Raji (cell line): ENCODE data around the gene CMTM4.

Experiments
- POLR2A ChIP-seq: IDR thresholded peaks from 2 replicates; pipeline ENCODE4 v1.6.1; 2011; ENCODE audit warnings: low read depth, low read length, control low read depth; ENCODE audit not compliant: insufficient read depth

CMTM4 gene

GRCh38 chr16:66569827-66570405, 126.6 kb downstream of the CMTM4 start:
- no peak for TF ChIP-seq POLR2A

GRCh38 chr16:66569131-66569530, 127.4 kb downstream of the CMTM4 start:
- no peak for TF ChIP-seq POLR2A

- no peak for TF ChIP-seq POLR2A
These were observed 128.2 kb downstream of the CMTM4 start for GRCh38 chr16:66568355-66568754.

- TF ChIP-seq POLR2A, result no peak
These were observed 130.3 kb downstream of the CMTM4 start, which contains the start of gene CMTM1 for GRCh38 chr16:66566051-66566901. TSS of gene CMTM1 (plus strand) at chr16:66566439. CDS start at chr16:66566514, 75 bp downstream.
